ENCODE results near the gene EXOC2.

GRCh38 chr6:466564-466963 is 226.4 kb downstream of the EXOC2 start:
- TF ChIP-seq FOXA1 (IDR thresholded peaks at IDR 0.05) (no peak), CTBP1 (IDR thresholded peaks at IDR 0.05; ENCODE audit: borderline replicate concordance) (no peak)
